PFSK-1 (cell line): ENCODE results near the gene WDPCP.

ENCODE experiments used
- FOXP2 ChIP-seq: optimal IDR thresholded peaks from 2 replicates; pipeline ENCODE3; 2011; ENCODE audit warnings: borderline replicate concordance, control low read depth, inconsistent platforms; ENCODE audit not compliant: insufficient read depth; ENCODE audit errors: extremely low read length, extremely low read depth
- POLR2AphosphoS5 ChIP-seq: IDR thresholded peaks from 2 replicates; pipeline ENCODE4 v1.6.1; 2012; ENCODE audit warnings: low read depth, mild to moderate bottlenecking, control low read depth, low read length, moderate library complexity
- SIN3A ChIP-seq: IDR thresholded peaks from 2 replicates; pipeline ENCODE4 v1.6.1; 2012; ENCODE audit warnings: mild to moderate bottlenecking, low read length, moderate library complexity, borderline replicate concordance; ENCODE audit not compliant: insufficient read depth
- TAF1 ChIP-seq: IDR thresholded peaks from 2 replicates; pipeline ENCODE4 v1.6.1; 2012; ENCODE audit warnings: low read length, control low read depth, borderline replicate concordance; ENCODE audit not compliant: insufficient read depth
- TF ChIP-seq, protein P1 (sequence below), 2 experiments: IDR thresholded peaks; 2 replicates each; pipeline versions ENCODE4 v1.6.1 to v1.8.0; 2011 to 2012; ENCODE audit warnings: low read depth in 2 of 2, low read length in 2 of 2, control low read depth in 1 of 2, inconsistent platforms in 1 of 2, mild to moderate bottlenecking in 1 of 2, moderate library complexity in 1 of 2; ENCODE audit not compliant: insufficient read depth in 1 of 2

DNA sequence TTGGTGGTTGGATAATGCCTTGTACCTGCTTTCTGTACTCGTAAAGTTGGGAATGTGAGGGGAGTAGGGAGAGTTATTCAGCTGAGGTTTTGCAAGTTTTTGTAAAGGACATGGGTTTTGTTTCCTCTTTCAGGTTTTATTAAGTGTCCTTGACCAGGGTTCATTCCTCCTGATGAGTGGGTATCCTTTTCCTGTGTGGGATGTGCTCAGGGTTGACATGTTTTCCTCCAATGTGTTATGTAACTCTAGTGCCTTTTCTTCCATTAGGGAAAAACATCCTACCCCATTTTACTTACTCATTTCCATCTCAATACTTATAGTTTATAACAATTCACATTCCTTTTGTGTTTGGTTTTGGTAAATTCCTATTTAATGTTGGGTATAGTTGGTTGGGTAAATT, 489.2 kb downstream of the WDPCP start:
- TF ChIP-seq POLR2AphosphoS5 (no peak), SIN3A (no peak), FOXP2 (no peak), TAF1 (no peak)
- TF ChIP-seq, protein P1, sequence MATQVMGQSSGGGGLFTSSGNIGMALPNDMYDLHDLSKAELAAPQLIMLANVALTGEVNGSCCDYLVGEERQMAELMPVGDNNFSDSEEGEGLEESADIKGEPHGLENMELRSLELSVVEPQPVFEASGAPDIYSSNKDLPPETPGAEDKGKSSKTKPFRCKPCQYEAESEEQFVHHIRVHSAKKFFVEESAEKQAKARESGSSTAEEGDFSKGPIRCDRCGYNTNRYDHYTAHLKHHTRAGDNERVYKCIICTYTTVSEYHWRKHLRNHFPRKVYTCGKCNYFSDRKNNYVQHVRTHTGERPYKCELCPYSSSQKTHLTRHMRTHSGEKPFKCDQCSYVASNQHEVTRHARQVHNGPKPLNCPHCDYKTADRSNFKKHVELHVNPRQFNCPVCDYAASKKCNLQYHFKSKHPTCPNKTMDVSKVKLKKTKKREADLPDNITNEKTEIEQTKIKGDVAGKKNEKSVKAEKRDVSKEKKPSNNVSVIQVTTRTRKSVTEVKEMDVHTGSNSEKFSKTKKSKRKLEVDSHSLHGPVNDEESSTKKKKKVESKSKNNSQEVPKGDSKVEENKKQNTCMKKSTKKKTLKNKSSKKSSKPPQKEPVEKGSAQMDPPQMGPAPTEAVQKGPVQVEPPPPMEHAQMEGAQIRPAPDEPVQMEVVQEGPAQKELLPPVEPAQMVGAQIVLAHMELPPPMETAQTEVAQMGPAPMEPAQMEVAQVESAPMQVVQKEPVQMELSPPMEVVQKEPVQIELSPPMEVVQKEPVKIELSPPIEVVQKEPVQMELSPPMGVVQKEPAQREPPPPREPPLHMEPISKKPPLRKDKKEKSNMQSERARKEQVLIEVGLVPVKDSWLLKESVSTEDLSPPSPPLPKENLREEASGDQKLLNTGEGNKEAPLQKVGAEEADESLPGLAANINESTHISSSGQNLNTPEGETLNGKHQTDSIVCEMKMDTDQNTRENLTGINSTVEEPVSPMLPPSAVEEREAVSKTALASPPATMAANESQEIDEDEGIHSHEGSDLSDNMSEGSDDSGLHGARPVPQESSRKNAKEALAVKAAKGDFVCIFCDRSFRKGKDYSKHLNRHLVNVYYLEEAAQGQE (IDR thresholded peaks at IDR 0.05; ENCODE audit: insufficient read depth in 1 of 2, low read depth in 2 of 2, low read length in 2 of 2) = no peak
